Activated gamma-delta T cell (primary cell): ENCODE measurements around the gene BUD13.

Experiments
- DNase-seq: peaks from one replicate; lab custom pipeline; 2025; lab: John Stamatoyannopoulos, UW

The BUD13 gene

GRCh38 chr11:116716621-116717020 is 56.2 kb downstream of the BUD13 start:
- no peak for DNase-seq

- no peak for DNase-seq
Observed at GRCh38 chr11:116715383-116715782, 57.4 kb downstream of the BUD13 start.

GRCh38 chr11:116714902-116715301 is 57.9 kb downstream of the BUD13 start:
- no peak for DNase-seq

GRCh38 chr11:116712428-116712827 is 60.4 kb downstream of the BUD13 start:
- DNase-seq: no peak

GRCh38 chr11:116710762-116711161 is 62.0 kb downstream of the BUD13 start:
- DNase-seq: no peak

- no peak for DNase-seq
Observed at GRCh38 chr11:116710001-116710674, 62.6 kb downstream of the BUD13 start.

- DNase-seq: no peak
Observed at GRCh38 chr11:116707746-116708145, 65.0 kb downstream of the BUD13 start.

- DNase-seq: no peak
Observed at GRCh38 chr11:116707161-116707629, 65.6 kb downstream of the BUD13 start.

GRCh38 chr11:116703421-116703820 is 69.4 kb downstream of the BUD13 start:
- no peak for DNase-seq

GRCh38 chr11:116702772-116703385 is 69.9 kb downstream of the BUD13 start:
- DNase-seq: no peak

- DNase-seq: no peak
Observed at GRCh38 chr11:116701876-116702275, 70.9 kb downstream of the BUD13 start.

- no peak for DNase-seq
Observed at GRCh38 chr11:116701297-116701801, 71.4 kb downstream of the BUD13 start.

- no peak for DNase-seq
Observed at GRCh38 chr11:116700586-116701220, 72.1 kb downstream of the BUD13 start.
